ENCODE results near the gene ZNF532. TPM values are rescaled to one million over a fixed set of nuclear protein-coding genes. Genes with fewer than 3 reads are reported as not detected.

The ZNF532 gene
- total and polyA plus RNA-seq, 2 of the 13 experiments (the other 11 are each of a cell fraction or from before 2014, with no cell fraction given): not detected

DNA sequence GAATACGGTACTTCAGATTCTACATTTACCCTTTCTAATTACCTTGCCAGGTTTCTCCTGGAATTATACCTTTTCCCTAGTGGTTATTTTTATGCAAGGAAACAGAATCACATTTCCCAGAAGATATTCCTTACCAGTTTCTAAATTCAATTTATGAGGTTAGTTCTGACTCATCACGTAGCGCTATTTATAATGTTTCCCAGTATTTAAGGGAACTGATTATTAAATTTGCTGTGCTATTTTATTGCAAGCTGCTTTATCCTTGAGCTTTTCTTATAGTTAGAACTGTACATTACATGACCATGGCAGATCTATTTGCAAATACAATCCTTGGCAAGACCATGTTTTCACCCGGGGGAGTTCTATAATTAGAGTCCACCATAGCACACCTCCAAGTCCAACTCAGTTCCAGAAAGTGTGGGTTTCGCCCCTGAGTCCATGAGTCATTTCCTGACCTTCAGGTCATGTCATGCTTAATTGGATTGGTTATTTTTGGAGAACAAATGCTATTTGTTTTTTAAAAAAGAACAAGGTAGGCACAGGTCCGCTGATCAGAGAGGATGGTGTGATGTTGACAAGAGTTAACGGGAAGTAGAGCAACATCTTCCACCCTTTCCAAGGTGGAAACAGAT is 126.6 kb downstream of the ZNF532 start:
- Histone ChIP-seq H3K27ac (ENCODE audit: extremely low read length, insufficient read depth, low read length) (no peak overlapping the region), H3K9ac (ENCODE audit: insufficient read depth, low read depth, low read length) (no peak overlapping the region), H2AFZ (ENCODE audit: low read length) (no peak overlapping the region), H3K4me2 (ENCODE audit: low read depth, low read length) (no peak overlapping the region), H4K20me1 (ENCODE audit: insufficient read depth, low read length) (no peaks in the 10 kb centered on the region), H3K4me3 (replicated peaks in 1 of 3; ENCODE audit: insufficient read depth in 1 of 3, low read depth in 2 of 3, low read length in 3 of 3) (no peak overlapping the region), H3K27me3 (ENCODE audit: control insufficient read depth in 1 of 2, insufficient read depth in 2 of 2, low read length in 2 of 2) (peaks cover 0 to 32% of the 10 kb centered on the region in 2 experiments; a peak in 2 of 5 replicates), H3K4me1 (ENCODE audit: insufficient read depth, low read length) (no peaks in the 10 kb centered on the region), H3K79me2 (ENCODE audit: insufficient read depth, low read length) (no peaks in the 10 kb centered on the region), H3K36me3 (replicated peaks in 1 of 2; ENCODE audit: control insufficient read depth in 1 of 2, insufficient read depth in 2 of 2, low read length in 2 of 2) (no peaks in the 10 kb centered on the region), H3K9me3 (ENCODE audit: low read length) (no peaks in the 10 kb centered on the region)
- ChIA-PET CTCF (ENCODE audit: low intra/inter-chr PET ratio, low total read pairs) (no interaction called here), POLR2A (no interaction called here)
- no peak for TF ChIP-seq MLLT10 (CRISPR knock-in tag; IDR thresholded peaks at IDR 0.05)
- no peak for TF ChIP-seq ZSCAN25 (CRISPR knock-in tag; IDR thresholded peaks at IDR 0.05)
- no peak for TF ChIP-seq ZNF407 (CRISPR knock-in tag; IDR thresholded peaks at IDR 0.05; ENCODE audit: not compliant biosample characterization)
- TF ChIP-seq ZNF160 (CRISPR knock-in tag; IDR thresholded peaks at IDR 0.05): no peak
- no peak for TF ChIP-seq SNAPC5 (CRISPR knock-in tag; IDR thresholded peaks at IDR 0.05; ENCODE audit: borderline replicate concordance)
- TF ChIP-seq MEIS2 (CRISPR knock-in tag; IDR thresholded peaks at IDR 0.05): no peak
- no peak for TF ChIP-seq ZNF350 (CRISPR knock-in tag; IDR thresholded peaks at IDR 0.05; ENCODE audit: borderline replicate concordance, low read depth)
- no peak for TF ChIP-seq ZNF30 (CRISPR knock-in tag; IDR thresholded peaks at IDR 0.05)
- no TSS peak for BruUV-seq (replicated peaks)
- intact Hi-C loops (cut with micrococcal nuclease; ENCODE audit: unreplicated experiment) (no loop called here), in situ Hi-C loops (cut with HindIII; ENCODE audit: extremely low pct_ligation_motif_present, low pct_unique_long_range_greater_than_20kb) (no loop called here)
- whole genome bisulfite sequencing (ENCODE audit: low lambda C conversion rate): 29% methylated on average over 7 of the region's 7 CpGs
- ATAC-seq: no peak
- no peak for FAIRE-seq
- DNase-seq (ENCODE audit: low spot score): no peak
